ENCODE results near the gene DCP2.

DNA sequence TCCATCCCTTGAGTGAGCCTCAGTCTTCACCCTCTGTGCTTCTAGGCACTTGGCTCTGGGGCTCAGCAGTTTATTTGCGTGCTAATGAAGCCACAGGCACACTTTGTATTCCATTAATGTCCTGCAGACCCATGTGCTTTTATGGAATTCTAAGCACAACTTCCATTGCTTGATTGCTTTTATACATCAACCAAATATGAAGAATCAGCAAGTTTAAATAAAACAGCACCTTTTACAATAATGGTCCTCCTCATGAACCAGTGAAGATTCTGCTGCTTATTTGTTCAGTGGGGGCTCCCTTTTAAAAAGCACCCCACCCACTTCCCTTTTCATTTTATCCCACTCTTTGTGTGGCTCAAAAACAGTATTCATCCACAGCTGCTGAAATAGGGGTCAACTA is 60.2 kb downstream of the DCP2 start:
- TF ChIP-seq EP300 (IDR thresholded peaks at IDR 0.05) = no peak
- TF ChIP-seq, protein P1, sequence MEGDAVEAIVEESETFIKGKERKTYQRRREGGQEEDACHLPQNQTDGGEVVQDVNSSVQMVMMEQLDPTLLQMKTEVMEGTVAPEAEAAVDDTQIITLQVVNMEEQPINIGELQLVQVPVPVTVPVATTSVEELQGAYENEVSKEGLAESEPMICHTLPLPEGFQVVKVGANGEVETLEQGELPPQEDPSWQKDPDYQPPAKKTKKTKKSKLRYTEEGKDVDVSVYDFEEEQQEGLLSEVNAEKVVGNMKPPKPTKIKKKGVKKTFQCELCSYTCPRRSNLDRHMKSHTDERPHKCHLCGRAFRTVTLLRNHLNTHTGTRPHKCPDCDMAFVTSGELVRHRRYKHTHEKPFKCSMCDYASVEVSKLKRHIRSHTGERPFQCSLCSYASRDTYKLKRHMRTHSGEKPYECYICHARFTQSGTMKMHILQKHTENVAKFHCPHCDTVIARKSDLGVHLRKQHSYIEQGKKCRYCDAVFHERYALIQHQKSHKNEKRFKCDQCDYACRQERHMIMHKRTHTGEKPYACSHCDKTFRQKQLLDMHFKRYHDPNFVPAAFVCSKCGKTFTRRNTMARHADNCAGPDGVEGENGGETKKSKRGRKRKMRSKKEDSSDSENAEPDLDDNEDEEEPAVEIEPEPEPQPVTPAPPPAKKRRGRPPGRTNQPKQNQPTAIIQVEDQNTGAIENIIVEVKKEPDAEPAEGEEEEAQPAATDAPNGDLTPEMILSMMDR (IDR thresholded peaks at IDR 0.05) = no peak
- no peak for TF ChIP-seq POLR2A (IDR thresholded peaks at IDR 0.05)
